Loucy (cell line): ENCODE data around the gene ZNF511.

Experiments
- EZH2phosphoT487 ChIP-seq: fragments of 200-600 bp; IDR thresholded peaks from 2 replicates; pipeline ENCODE4 v1.6.1; 2018; ENCODE audit warnings: antibody characterized with exemption, mild to moderate bottlenecking, moderate library complexity, borderline replicate concordance
- TF ChIP-seq, protein P1 (sequence below): fragments of 200-600 bp; sonication (generic); conservative IDR thresholded peaks from 2 replicates; pipeline ENCODE4 v1.5.1; 2014; ENCODE audit warnings: mild to moderate bottlenecking, antibody characterized with exemption, low read length

DNA sequence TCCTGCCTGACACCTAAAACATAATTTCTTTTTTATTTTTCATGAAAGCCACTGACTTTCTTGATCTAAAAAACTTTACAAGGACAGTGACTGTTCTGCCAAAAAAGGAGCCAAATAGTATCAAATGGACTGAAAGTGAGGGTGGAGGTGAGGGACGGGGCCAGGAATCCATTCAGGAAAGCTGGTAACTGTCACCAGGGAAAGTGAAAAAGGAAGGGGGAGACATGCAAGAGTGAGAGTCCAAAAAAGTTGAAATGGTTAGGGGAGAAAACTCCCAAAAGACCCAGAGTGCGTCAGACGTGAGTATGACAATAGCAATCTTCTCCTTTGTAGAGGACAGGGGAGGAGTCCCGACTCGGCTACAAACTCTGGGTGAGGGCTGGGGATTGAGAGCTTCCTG, 35.5 kb downstream of the ZNF511 start:
- TF ChIP-seq, protein P1, sequence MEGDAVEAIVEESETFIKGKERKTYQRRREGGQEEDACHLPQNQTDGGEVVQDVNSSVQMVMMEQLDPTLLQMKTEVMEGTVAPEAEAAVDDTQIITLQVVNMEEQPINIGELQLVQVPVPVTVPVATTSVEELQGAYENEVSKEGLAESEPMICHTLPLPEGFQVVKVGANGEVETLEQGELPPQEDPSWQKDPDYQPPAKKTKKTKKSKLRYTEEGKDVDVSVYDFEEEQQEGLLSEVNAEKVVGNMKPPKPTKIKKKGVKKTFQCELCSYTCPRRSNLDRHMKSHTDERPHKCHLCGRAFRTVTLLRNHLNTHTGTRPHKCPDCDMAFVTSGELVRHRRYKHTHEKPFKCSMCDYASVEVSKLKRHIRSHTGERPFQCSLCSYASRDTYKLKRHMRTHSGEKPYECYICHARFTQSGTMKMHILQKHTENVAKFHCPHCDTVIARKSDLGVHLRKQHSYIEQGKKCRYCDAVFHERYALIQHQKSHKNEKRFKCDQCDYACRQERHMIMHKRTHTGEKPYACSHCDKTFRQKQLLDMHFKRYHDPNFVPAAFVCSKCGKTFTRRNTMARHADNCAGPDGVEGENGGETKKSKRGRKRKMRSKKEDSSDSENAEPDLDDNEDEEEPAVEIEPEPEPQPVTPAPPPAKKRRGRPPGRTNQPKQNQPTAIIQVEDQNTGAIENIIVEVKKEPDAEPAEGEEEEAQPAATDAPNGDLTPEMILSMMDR: no peak
- TF ChIP-seq EZH2phosphoT487: no peak
